GM18870 (cell line): ENCODE measurements around the gene SLC35F4.

Experiments
- ATAC-seq: cut with Tn5 transposase; IDR thresholded peaks from one replicate; pipeline ENCODE4 v1.9.1; 2021; ENCODE audit warnings: moderate library complexity; ENCODE audit not compliant: unreplicated experiment

SLC35F4 gene

DNA sequence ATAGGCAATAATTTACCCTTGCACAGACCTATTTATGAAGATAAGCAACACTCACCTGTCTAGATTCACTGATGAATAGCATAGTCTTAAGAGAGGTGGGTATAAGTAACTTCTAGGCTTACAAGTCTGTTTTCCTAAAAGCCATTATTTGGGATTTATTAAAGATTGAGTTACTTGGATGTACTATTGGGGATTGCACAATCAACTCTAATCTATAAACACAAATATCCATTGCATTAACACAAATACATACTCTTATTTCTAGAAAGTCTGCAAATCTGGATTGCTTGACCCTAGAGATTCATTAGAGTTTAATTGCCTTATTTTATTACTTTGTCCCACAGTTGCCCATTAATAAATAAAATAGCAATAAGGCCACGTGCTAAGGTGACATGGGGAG, 224.1 kb downstream of the SLC35F4 start:
- no peak for ATAC-seq

DNA sequence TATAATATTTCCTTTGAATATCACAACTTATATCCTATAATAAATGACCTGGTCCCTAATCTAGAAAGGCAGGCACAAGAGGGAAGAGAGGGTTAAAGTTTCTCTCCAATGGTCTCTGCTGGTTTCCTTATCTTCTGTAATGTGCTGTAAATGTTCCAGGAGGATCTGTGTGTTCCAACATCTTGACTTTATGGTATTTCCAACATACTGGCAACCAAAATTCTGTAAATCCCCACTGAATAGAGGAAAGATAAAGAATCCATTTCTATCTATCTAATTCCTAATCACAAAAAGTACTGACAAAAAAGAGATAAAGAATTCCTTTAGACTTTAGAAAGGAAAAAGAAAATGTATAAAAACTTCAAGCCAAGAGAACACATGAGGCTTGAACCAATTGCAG, 225.9 kb downstream of the SLC35F4 start:
- ATAC-seq = no peak

DNA sequence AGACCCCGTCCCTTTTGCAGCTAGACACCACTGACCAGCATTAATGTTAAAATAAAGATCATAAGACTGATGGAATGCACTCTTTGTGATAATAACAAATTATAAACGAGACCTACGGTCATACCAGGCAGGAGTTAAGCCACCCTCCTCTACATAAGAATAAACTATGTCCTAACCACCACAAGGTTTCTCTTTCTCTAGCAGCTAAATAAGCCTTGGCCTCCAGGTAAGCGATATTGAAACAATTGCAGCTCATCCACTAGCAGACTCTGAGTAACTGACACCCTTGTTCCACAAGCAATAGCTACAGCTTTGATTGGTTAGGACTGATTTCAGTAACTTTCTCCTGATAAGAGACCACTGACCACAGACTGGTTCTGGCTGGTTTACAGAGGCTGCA, 228.0 kb downstream of the SLC35F4 start:
- no peak for ATAC-seq

DNA sequence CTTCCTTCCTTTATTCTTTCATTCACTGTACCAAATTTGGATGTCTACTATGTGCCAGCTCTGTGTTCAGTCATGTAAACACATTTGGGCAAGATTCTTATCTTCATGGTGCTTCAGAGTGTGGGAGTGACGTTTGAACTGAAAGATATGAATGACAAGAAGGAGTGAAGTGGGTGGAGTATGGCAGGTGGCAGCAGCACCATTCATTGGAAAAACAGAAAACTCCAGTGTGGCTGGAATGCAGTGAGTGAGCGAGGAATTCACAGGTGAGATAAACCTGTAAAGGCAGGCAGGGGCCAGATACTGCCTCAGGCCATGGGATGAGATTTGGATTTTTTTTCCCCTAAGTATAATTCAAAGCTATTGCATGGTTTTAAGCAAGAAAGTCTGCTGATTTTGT, 231.6 kb downstream of the SLC35F4 start:
- no peak for ATAC-seq

DNA sequence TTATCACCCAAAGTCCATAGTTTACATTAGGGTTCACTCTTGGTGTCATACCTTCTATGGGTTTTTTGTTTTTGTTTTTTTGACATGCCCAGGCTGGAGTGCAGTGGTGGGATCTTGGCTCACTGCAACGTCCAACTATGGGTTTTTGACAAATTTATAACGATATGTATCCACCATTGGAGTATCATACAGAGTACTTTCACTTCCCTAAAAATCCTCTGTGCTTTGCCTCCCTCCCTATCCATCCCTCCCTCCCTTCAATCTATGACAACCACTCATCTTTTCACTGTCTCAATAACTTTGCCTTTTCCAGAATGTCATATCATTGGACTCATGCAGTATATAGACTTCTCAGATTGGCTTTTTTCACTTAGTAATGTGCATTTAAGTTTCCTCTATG, 233.2 kb downstream of the SLC35F4 start:
- ATAC-seq = no peak

DNA sequence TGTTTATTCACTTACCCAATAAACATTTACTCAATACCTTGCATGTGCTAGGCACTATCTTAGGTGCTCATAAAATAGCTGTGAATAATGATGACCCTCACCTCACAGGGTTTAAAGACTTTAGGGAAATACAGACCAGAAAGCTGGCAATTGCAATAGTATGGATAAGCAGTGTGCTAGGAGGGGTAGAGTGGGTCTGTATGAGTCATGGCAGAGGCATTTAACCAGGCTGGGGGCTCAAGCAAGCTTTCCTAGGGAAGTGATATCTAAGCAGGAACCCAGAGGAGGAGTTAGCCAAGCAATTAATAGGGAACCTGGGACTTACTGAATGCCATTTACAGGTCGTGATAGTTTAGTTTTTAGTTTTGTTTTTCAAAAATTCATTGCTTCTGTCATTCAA, 248.4 kb downstream of the SLC35F4 start:
- no peak for ATAC-seq

DNA sequence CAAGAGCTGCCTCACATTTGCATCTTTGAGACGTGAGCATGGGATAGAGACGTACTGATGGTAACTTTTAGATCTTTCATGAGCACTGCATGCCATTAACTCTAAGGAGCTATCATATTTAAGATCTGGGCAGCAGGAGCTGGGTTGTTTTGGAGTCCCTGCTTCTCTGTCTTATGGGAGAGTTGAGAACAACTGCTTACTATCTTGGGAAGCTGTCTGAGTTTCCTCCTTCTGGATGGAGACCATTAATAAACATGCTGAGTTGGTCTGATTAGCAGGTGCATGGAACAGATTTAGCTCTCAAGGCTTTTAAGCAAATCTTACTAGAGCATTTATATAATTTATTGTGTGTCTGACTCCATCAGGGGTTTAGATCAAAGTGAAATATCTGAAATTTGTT, 252.9 kb downstream of the SLC35F4 start:
- ATAC-seq = no peak

DNA sequence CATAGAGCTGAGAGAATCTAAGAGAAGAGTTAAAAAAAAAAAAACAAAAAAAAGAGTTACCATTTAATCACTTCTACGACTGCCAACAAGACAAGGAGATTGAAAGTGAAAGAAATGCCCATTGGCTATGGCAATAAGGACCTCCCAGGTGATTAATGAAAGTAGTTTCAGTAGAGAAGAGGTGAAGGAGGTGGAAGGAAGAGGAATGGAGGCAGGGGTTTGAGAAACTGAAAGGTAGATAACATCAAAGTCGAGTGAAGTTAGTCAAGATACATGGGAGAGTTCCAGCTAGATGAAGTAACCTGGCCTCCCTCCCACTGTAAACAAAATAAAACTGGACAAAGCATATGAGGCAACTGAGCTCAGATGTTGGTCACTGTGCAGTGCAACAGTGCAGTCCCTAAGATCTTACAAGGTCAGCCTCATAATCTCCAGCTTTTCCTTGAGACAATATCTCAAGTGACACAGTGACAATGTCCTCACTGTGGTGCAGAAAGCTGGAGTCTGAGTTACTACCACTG, 254.3 kb downstream of the SLC35F4 start:
- ATAC-seq = peak; percentile 65

DNA sequence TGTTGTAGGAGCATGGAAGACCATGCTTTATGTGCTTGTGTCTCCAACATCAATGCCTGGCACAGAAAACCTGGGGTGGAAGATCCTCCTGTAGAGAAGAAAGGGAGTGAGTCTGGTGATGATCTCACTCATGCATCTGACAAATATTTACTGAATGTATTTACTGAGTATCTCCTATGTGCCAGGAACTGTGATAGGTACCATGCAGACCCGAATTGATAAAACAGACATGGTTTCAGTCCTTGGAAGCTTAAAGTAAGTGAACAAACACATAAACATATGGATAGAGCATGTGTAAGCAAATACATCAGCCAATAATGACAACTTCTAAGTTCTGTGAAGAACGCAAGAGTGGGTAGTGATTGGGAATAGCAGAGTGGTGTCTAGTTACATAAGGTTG, 255.3 kb downstream of the SLC35F4 start:
- ATAC-seq = no peak

DNA sequence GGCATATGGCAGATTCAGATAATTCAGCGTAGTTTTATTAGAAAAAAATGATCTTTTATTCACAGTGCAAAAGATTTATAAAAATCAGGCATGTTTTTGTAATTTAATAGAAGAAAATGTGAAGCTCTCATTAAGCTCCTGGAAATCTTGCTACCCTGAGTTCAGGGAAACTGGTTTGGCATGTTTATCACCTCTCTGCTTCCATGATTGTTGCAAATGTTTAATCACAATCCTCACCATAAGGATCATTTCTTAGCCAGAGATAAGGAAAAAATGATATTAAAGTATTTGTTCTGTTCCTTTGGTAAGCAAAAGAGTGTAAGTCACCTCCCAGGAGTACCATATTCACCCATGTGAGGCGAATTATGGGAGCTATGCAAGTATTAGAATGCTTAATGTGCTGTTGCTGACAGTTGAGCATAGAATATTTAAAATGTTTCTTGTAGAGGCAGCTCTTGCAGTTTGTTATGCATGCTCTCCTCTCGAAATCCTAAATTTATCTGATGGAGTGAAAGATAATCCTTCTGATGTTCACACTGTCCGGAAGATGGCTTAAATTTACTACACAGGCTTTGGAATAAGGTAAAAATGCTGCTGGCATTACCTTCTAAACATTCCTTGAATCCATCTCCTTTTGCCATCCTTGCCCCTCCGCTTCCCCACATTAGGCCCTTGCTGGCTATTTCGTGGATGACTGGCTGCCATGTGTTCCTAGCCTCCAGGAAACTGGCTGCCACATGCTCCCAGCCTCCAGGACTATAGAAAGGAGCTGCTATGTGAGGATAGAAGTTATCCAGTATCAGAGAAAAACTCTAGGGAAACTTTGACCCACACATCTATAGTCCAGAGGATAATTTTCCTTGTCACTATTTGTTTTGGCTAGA, 256.5 kb downstream of the SLC35F4 start:
- no peak for ATAC-seq

DNA sequence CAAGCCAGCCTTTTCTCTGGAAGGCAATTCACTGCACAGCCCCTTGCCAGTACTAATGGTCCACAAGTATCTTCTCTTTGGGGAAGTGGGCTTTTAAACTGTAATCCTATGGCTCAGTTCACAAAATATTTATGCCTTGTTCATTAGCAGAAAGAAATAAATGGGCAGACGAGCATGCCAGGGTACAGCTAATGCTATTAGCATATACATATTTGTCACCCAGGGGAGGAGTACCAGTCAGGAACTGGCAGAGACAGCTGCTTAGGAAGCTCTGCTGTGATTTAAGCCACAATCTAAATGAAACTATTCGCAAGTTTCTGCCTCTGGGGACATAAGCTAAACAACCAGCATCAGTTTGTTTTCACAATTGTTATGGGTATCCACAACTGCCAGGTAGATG, 258.8 kb downstream of the SLC35F4 start:
- ATAC-seq = no peak

DNA sequence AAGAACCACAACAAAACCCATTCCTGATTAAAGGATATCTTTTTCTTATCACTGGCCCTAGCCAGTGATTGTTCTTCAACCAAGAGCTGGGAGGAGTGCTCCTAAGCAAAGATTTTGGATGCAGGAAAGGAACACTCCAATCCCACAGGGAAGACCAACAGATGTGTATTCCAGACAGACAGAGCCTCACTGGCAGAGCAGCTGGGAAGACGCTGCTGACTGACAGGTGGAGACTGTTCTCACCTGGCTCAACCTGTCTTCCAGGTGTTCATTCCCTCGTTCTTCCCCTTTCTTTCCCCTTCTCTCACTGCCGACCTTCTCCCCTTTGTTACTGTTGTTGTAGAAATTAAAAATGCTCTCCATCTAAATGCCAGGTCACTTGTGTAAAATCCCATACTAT, 282.5 kb downstream of the SLC35F4 start:
- no peak for ATAC-seq

DNA sequence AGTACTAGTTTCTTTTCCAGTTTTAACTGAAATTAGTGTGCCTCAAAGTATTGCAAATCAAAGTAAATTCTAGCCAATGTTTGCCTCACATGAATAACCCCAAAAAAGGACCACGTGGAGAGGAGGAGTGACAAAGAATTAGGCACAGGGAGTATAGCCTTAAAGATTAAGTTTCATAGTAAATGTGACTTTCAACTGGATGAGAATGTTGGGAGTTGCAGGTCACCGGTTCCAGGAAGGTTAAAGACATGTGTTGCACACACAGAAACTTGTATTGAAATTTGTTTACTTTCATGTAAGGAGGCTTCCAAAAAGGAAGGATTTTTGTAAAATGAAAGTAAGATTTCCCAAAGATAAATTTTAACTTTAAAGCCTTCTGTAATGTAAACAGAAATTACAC, 283.1 kb downstream of the SLC35F4 start:
- no peak for ATAC-seq

DNA sequence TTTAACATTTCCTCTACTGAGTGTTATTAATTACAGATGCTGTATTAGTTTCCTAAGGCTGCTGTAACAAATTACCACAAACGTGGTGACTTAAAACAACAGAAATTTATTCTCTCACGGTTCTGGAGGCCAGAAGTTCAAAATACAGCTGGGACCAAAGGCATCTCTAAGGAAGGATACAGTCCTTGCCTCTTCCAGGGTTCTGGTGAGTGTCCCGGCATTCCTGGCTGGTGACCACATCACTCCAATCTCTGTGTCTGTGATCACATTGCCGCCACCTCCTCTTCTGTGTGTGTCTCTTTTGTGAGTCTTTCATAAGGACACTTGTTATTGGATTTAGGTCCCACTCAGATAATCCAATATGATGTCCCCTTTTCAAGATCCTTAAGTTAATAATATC, 287.1 kb downstream of the SLC35F4 start:
- ATAC-seq = no peak

DNA sequence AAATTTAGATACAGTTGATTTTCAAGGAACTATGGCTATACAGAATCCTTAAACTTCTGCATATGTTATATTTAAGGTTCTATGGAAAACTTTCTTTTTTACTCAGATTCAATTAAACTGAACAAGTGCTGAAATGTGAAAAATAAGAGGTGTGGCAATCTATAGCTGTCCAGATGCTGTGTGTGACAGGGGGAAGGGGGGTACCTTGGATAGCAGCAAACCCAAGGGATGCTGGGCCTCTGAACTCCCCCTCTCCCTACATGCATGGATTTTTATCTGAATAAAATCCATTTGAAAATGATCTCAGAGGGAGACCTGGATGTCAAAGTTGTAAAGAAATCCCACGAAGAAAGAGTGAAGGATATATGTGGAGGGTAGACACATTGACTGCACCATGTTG, 289.4 kb downstream of the SLC35F4 start:
- ATAC-seq = no peak

DNA sequence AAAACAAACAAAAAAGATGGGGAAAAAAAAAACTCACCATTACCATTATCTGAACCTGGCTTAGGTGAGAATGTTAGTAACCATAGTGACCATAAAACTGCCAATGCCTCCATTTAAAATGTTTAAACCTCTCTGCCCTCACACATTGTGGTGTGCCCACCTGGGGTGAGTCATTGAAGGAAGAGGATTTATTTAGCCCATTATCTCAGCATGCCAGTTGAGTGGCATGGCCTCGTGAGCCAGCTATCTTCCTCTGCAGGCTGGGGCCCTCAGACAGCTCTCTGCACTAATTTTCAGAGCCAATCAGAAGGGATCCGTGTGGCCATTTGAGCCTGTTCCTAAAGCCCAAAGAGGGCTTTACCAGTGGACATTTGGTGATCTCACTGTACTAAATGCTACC, 290.4 kb downstream of the SLC35F4 start:
- ATAC-seq = no peak

DNA sequence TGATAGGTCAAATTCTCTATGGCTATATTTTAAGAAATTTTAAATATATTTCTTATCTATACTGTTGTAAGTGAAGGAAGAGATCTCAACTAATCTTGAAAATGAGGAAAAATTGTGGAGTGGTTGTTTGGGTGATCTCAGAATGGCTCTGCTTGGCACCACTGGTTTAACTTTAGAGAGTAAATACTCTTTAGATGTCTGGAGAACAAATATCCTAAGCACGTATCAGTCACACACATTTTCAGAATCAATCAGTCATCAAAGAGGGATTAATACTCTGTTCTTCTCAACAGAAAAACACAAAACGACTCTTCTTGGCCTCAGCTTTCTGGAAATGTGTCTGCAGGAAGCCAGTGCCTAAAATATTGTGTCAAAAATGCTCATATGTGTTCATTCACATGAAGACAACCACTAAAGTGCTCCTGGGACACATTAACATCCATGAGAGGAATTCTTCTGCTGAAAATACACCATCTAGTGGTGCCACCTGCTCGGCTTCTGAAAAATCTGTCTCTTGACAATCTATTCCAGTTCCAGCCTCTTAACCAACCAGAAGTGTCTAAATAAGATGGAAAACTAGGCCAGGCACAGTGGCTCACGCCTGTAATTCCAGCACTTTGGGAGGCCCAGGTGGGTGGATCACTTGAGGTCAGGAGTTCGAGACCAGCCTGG, 291.1 kb downstream of the SLC35F4 start:
- ATAC-seq = no peak

DNA sequence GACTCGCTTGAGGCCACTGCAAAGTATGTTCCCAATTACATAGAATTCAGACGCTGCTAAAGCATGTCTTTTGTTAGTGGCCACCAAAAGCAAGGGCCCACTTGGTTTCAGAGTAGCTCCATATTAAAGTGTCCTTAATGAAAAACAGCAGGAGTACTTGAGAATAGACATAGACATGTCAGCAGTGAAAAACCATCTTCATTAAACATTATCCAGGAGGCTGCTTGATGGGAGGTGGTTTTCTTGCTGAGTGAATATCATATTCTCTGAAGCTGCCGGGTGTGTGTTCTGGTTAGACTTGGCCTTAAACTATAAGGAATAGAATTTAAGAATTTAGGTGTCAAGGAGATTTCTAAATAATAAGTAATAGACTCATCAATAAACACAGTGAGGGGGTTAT, 292.7 kb downstream of the SLC35F4 start:
- peak; percentile 36 for ATAC-seq

DNA sequence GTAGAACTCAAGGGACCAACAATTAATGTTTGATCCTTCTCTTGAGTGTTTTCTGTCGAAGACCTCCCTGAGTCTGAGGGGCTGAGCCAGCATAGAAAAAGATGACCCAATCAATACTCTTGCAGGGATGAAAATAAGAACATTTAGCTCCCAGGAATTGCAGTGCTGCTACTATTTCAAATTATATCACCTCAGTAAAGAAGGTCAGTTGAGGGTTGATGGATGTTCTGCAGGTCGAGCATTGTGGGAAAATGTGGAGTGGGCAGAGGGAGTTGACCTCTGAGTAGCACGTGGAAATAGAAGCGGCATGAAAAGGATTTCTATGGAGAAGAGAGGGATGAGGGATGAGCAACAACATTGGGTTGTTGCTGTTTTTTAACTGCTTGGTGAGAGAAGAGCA, 297.3 kb downstream of the SLC35F4 start:
- no peak for ATAC-seq

DNA sequence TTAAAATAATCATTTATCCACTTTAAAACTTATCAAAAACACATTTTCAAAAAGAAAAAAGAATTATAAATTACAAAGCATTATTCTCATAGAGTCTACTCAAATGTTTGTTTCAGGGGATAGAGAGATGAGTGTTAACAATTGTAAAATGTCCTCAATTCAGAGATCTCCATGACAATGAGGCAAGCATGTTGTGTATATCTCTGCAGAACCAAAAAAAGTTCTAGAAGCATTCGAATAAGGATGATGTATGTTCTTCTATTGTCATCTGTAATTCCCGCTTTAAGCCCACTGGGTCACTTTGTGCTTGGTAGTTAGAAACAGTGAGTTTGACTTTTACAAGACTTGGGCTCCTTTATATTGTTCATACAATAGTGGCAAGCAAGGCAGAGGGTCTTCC, 298.7 kb downstream of the SLC35F4 start:
- ATAC-seq = no peak

DNA sequence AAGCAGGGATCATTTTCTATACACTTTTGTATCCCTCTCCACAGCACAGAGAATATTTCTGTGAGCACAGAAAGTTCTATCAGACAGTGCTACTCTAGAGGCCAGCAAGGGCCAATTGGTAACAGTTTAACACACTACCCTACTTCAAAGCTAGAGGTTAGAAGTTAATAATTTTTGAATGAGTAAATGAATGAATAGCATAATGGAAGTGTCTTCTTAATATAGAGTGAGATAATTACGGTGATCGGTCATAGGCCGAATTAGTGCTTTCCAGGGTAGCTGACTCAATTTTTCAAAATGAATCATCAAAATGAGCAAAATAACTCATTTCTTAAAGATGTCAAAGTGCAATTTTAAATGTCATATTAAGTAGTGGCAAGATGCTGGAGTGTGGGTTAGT, 305.2 kb downstream of the SLC35F4 start:
- ATAC-seq = peak; percentile 91

DNA sequence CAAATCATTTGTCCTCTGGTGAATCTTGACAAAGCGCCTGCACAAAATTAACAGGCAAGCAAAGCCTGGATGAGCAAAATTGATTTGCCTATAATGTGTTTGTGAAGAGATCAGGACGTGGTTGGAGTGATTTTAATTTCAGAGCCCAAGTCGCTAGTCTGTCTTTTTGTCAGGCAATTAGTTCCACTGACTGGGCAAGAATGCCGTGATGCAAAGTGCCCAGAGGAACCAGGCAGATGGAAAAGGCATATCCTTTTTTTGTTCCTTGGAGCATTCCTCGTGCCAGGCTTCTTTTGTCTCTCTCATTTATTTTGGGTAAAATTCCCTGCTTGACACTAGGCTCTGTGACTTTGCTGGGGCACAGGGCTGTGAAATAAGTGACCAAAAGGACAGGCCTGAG, 306.3 kb downstream of the SLC35F4 start:
- no peak for ATAC-seq
